Right ventricle myocardium inferior (tissue), 1 donor: ENCODE measurements around the gene ADAMTS18. TPM values are rescaled to one million over a fixed set of nuclear protein-coding genes. Genes with fewer than 3 reads are reported as not detected.

Source experiments
- ATAC-seq: fragments of 200-7000 bp; cut with Tn5 transposase; one replicate; pipeline ENCODE4 v1.9.1; 2020; ENCODE audit warnings: mild to moderate bottlenecking, moderate library complexity
- DNase-seq: peaks from one replicate; pipeline ENCODE4 v3.0.0; 2021; ENCODE audit errors: missing footprints
- intact Hi-C: fragments of 100-400 bp; cut with DNase I; formaldehyde crosslinking; loops from one replicate; pipeline ENCODE4 v1.11.0; 2022
- total RNA-seq: library from RNA; stranded (reverse); fragmentation: NEBNext Ultra II Directional; extraction: Animal tissue kit (Norgen Biotek cat#: 25700); gene quantifications from one replicate; pipeline ENCODE4 v1.2.1, GENCODE V29; 2021
- donor health status: DM: no; HTN: yes; CAD: no; lungs with severe emphysema.

The ADAMTS18 gene
- total RNA-seq, 1 donor from 2014 or later, result not detected

DNA sequence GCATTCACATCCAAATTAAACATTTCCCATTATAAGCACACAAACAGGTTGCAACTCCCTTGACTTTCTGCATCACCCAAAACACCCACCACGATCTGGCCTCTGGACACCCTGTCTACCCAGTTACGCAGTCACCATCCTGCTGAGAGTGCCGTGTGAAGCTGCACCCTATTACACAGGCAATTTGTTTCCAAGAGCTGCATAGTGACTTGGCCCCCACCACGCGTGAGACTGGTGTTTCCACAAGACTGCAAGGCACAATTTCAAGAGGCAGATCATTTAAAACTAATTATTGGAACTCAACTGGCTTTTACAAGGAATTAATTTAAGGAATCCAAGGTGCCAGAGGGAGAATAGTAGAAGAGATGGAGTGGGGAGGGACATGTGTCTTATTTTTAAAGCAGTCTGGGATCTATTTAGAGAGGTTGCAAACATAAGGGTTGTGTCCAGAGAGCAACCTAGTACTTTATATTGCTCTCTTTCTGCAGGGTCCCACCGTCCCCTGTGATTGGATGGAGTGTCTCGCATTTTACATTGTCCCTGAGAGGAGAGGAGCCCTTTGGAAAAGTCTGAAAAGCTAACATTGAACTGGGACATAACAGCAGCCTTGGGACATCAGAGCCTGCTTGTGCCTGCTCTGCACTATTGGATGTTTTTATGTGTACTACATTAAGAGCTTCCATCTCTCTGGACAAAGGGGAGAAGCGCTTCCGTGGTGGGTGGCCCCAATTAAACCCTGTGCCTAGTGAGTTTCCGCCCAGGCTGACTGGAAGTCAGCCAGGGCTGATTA is 8.7 kb upstream of the ADAMTS18 start:
- DNase-seq (no peak), ATAC-seq (no peak)
- intact Hi-C loops, result no loop called here

DNA sequence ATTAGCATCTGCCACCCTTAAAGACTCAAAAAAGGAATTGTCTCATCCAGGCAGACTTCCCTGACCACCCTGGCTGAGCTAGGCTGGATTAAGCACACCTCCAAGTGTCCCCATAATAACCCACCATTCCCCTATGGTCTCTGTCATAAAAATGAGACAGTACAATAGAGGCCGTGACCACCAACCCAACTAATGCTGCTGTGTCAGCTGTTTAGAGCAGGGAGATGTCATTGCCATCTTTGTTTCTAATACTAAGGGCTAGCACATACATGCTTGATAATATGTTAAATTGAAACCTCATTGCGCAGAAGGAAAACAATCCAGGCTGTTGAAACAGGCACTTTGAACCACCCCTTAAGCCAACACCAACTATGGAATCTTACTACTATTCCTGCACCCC is 7.2 kb upstream of the ADAMTS18 start:
- intact Hi-C loops, result no loop called here
- no peak for ATAC-seq
- no peak for DNase-seq

DNA sequence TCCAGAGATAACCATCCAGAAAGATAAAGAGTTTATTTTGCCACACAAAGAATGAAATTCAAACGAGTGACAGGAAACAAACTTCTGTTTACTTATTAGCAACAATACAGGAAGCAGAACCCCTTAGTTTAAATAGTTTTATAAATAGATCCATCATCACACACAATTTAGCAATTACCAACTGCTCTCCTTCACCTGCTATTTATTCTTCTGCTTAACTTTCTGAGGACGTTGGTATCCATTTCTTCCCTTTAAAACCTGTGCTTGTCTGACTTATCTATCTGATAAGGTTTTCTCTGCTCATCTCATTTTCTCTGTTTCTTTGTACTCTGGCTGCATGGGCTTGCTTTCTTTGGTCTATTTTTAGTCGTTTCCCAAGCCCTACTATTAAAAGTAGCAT is 4.3 kb upstream of the ADAMTS18 start:
- intact Hi-C loops, result loop anchor here (2.0 kb wide), 1 partner anchor 146 kb away; no protein-coding TSS in a partner anchor
- DNase-seq, result no peak
- no peak for ATAC-seq

- ATAC-seq, result no peak
- DNase-seq, result no peak
- intact Hi-C loops, result loop anchor here (2.0 kb wide), 1 partner anchor 147 kb away; no protein-coding TSS in a partner anchor
Measured at GRCh38 chr16:77437859-77438258, 3.0 kb upstream of the ADAMTS18 start.

- ATAC-seq (no peak), DNase-seq (no peak)
- intact Hi-C loops, result no loop called here
Measured at GRCh38 chr16:77435272-77435820, 512 bp upstream of the ADAMTS18 start.

DNA sequence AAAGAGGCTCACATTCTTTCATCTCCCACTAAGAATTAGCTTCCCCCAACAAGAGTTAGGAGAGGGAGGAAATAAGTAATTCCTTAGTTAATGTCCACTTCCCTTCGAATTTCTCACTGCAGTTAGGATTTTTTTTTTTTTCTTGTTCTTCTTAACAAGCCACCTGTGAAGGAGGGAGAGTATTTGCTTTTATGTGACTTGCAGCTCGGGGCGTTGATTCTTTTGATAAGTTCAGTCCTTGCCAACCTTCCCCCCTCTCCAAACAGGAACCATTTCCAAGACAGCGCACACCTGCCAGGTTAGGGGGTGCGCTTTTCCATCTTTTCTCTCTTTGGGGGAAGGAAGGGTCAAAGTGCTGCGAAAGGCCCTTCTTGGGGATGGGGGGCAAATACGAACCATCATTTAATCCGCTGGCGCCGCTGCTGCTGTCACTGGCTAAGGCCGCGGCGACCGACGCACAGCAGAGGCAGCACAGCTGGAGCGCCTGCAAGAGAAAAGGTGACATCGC is 758 bp downstream of the ADAMTS18 start:
- intact Hi-C loops, result no loop called here
- no peak for DNase-seq
- ATAC-seq, result no peak

GRCh38 chr16:77433146-77433545 is 1.7 kb downstream of the ADAMTS18 start:
- DNase-seq, result no peak
- ATAC-seq, result no peak
- intact Hi-C loops, result no loop called here

- ATAC-seq (no peak), DNase-seq (no peak)
- intact Hi-C loops, result no loop called here
Measured at GRCh38 chr16:77432264-77432663, 2.6 kb downstream of the ADAMTS18 start.

DNA sequence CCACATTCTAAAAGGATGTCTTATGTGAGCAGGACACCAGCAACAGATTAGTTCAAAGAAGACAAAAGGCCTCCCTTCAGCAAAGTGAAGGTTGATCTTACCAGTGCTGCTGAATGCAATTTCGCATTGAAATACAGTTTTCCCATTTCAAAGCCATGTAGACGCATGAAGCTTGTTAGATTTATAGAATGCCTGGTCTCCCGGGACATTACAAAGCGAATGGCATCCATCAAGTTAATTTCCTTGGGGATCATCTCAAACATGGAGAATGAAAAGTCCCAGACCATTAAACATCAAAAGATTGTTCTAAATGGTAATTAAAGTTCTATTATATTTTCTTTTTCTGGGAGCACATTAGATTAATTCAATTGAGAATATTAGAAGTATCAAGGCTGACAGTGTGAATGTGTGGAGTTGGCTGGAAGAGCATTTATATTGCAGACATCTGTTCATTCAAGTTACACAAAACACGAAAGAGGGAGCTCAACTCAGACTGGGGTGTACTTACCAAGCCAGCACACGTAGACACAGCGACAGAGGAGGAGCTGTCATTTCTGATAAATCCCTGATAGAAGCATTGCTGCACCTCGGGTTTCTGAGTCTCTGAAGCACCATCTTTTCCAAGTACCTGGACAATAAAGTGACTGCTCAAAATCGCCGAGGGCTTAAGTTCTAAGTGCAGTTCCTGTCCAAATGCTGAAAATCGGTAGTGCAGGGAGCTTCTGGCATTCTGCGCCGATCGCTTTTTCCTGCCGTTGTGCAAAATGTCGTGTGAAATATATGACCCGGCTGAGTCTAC is 3.8 kb downstream of the ADAMTS18 start:
- ATAC-seq, result no peak
- no peak for DNase-seq
- intact Hi-C loops, result no loop called here

DNA sequence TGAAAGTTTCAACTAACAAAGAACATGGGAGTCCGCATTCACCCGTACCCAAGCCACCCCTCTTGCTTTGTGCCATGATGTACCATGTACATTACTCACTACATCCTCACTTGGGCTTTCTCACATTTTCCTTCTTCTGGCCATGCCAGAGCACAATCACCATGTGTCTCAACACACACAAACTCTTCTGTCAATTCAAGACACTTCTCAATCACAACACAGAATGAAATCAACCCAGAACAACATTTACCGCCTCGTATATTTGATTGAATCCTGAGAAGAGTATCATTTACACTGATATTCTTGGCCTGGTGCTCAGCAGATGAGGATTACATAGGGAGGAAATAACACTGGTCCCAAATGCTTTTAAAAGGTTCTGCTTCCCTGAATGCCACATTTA is 4.5 kb downstream of the ADAMTS18 start:
- intact Hi-C loops, result no loop called here
- ATAC-seq (no peak), DNase-seq (no peak)

- ATAC-seq (no peak), DNase-seq (no peak)
- intact Hi-C loops, result no loop called here
Measured at GRCh38 chr16:77424871-77425604, 9.8 kb downstream of the ADAMTS18 start.

DNA sequence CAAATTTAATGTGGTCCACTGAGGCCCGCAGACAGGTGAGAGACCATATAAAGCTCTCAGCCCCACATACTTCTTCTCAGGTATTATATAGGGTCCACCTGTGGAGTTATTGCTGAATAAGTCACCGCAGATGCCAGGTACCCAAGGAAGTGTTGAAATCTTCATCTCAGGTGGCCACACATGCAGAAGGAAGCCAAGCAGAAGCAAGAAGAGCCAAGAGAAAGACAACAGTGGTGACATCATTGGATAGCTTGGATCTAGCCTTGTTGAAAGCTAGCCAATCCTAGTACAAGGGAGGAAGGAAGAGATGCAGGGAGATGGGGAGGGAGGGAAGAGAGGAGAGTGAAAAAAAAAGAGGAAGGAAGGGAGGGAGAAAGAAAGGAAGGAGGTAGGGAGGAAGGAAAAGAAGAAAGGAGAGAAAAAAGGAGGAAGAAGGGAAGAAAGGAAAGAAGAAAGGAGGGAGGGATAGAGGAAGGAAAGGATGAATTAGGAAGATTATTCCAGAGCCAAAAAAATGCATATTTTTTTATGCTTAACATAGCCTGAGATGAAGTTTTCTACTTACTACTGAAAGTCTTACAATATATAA is 12.5 kb downstream of the ADAMTS18 start:
- ATAC-seq, result no peak
- intact Hi-C loops, result no loop called here
- no peak for DNase-seq

- intact Hi-C loops, result no loop called here
- ATAC-seq, result no peak
- DNase-seq, result no peak
Measured at GRCh38 chr16:77416939-77417480, 17.8 kb downstream of the ADAMTS18 start.

- ATAC-seq (no peak), DNase-seq (no peak)
- intact Hi-C loops, result no loop called here
Measured at GRCh38 chr16:77414752-77415231, 20.0 kb downstream of the ADAMTS18 start.

DNA sequence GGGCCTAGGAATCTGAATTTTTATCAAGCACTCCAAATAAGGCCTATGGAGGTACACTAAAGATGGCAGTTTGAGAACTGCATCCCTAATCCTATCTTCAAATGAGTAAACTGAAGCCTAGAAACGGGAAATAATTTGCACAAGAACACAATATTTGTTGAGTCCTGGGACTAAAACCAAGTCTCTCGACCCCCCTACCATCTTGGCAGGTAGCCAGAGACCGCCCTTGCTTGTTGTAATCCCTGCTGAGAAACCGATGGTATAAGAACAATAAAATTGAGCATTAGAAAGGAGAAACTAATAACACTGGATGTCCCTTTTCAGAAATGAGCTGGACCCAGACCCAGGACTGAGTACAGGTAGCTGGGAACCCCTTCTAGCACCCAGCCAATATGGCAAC is 24.4 kb downstream of the ADAMTS18 start:
- ATAC-seq (no peak), DNase-seq (no peak)
- intact Hi-C loops, result no loop called here

DNA sequence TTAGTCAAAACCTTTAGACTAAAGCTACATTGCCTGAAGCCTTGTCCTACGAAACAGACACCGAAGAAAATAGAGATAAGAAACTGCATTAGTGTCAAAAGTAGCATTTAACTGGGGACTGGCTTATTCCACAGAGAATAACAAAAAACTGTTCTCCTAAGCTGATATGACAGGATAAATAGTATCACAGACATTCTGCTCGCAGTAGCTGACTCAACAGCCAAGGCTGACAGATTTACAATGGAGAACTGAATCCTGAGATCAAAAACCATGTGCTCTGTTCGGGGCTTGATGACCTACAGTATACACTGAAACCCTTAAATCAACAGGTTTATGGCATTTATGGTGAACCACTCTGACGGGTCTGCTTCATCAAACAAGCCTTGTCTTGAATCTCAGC is 25.5 kb downstream of the ADAMTS18 start:
- DNase-seq (no peak), ATAC-seq (no peak)
- intact Hi-C loops, result no loop called here

DNA sequence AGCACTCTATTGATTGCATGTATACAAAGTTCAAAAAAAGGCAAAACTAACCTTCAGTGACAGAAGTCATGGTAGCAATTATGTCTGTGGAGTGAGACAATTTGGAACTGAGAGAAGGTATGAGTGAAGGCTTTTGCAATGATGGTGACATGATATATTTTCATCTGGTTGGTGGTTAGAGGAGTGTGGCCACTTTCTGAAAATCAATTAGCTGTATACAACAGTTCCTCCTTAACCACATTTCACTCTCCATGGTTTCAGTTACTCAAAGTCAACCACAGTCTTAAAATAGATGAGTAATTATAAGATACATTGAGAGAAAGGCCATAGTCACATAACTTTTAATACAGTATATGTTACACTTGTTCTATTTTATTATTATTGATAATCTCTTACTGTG is 26.2 kb downstream of the ADAMTS18 start:
- no peak for DNase-seq
- no peak for ATAC-seq
- intact Hi-C loops, result no loop called here

GRCh38 chr16:77406680-77407079 is 28.2 kb downstream of the ADAMTS18 start:
- intact Hi-C loops, result no loop called here
- no peak for ATAC-seq
- DNase-seq, result no peak
